Measurements from ENCODE around the gene POLR3E. TPM values are rescaled to one million over a fixed set of nuclear protein-coding genes. Genes with fewer than 3 reads are reported as not detected.
"Not testable (repeated sequence)": the region's sequence is repeated elsewhere in the genome, so short reads cannot be mapped to it uniquely, and the experiment has no call there.

POLR3E gene
- total and polyA plus RNA-seq, 2 experiments from 2014 or later = 23.5 to 62.5 TPM

DNA sequence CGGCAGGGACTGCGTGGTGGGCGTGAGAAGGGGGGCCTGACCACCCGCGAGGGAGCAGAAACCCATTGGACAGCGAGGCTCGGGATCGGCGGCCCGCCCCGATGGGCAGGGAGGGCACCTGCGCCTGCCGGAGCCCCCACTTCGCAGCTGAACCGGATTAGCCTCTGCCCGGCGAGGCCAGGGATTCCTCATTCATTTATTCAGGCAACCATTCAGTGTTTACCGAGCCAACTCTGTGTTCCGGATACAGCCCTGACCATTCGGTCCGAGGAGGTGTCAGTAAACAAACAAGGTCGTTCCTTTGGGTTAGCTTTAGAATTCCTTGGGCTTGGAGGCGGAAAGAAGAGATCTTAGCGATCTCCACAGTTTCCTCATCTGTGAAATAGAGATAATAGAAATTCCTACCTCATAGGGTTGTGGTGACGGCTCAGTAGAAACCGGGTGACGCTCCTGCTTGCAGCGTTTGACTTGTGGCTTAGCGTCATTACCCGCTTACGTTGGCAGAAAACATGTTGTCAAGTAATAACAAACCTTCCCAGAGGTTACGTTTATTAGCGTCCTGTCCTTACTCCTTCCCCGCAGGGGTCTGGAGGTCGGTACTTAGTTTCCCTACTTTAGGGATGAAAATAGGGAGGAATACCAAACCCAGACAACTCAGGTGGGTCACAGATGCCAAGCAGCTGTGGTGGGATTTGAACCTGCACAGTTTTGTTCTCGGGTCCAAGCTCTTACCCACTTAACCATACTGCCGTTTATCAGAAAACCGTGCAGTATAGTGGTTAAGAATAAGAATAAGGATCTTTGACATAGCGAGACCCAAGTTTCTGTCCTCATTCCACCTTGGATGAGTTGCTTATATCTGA is 893 bp downstream of the POLR3E start:
- TF ChIP-seq EZH2 (IDR thresholded peaks at IDR 0.05; ENCODE audit: borderline replicate concordance) = no peak
- TF ChIP-seq EZH2phosphoT487 (IDR thresholded peaks at IDR 0.05; ENCODE audit: low read depth, severe bottlenecking, unreplicated experiment) = no peak
- TF ChIP-seq CTCF (IDR thresholded peaks at IDR 0.05; ENCODE audit: poor library complexity) = no peak
- H2AFZ ChIP-seq = peak overlapping the region; percentile 55

DNA sequence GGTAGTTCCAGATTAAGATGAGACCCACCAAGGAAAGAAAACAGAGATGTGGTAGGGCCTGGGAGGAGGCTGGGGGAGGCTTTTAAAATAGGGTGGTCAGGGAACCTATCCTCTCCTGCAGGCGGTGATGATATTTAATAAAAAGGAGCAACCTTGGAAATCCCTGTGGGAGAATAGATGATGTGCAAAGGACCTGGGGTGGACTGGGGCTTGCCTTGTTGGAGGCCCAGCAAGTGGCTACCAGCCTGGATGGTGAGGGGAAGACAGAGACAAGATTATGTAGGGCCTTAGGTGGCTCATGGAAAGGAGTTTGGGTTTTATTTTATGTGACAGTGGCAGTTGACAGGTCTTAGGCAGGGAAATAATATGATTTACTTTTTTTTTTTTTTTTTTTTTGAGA is 1.8 kb downstream of the POLR3E start:
- no peak for DNase-seq (ENCODE audit: low spot score)
- Histone ChIP-seq H3K36me3 (replicated peaks; ENCODE audit: insufficient read depth, low read depth) (no peaks in the 10 kb centered on the region), H3K4me2 (peak overlapping the region; percentile 82), H4K20me1 (ENCODE audit: insufficient read depth, poor library complexity, severe bottlenecking) (peaks cover 24% of the 10 kb centered on the region), H3K27me3 (no peaks in the 10 kb centered on the region), H3K4me3 (no peak overlapping the region), H3K4me1 (ENCODE audit: insufficient read depth) (no peaks in the 10 kb centered on the region), H3K9me3 (ENCODE audit: low read depth) (no peaks in the 10 kb centered on the region), H3K9me2 (replicated peaks; ENCODE audit: insufficient read depth) (no peaks in the 10 kb centered on the region), H2AFZ (no peak overlapping the region), H3K79me2 (peaks cover 48% of the 10 kb centered on the region), H3K27ac (peak overlapping the region; percentile 96)
- 100% methylated on average over 1 of the region's 1 CpG for WGBS (ENCODE audit: low lambda C conversion rate, missing lambda C conversion rate)
- TF ChIP-seq EZH2 (IDR thresholded peaks at IDR 0.05; ENCODE audit: borderline replicate concordance) (no peak), CTCF (IDR thresholded peaks at IDR 0.05; ENCODE audit: poor library complexity) (no peak), EZH2phosphoT487 (IDR thresholded peaks at IDR 0.05; ENCODE audit: low read depth, severe bottlenecking, unreplicated experiment) (no peak)

More for the DNA sequence above, 893 bp downstream of the POLR3E start:
- no peaks in the 10 kb centered on the region for H3K36me3 ChIP-seq (replicated peaks; ENCODE audit: insufficient read depth, low read depth)
- peak; percentile 82 for DNase-seq (ENCODE audit: low spot score)
- peak overlapping the region; percentile 67 for H3K4me3 ChIP-seq
- peak overlapping the region; percentile 82 for H3K4me2 ChIP-seq
- no peaks in the 10 kb centered on the region for H3K9me3 ChIP-seq (ENCODE audit: low read depth)
- H3K9me2 ChIP-seq (replicated peaks; ENCODE audit: insufficient read depth) = no peaks in the 10 kb centered on the region
- 3% methylated on average over 39 of the region's 39 CpGs for WGBS (ENCODE audit: low lambda C conversion rate, missing lambda C conversion rate)
- no peaks in the 10 kb centered on the region for H3K4me1 ChIP-seq (ENCODE audit: insufficient read depth)
- H3K79me2 ChIP-seq = peaks cover 45% of the 10 kb centered on the region
- H3K27me3 ChIP-seq = no peaks in the 10 kb centered on the region
- H4K20me1 ChIP-seq (ENCODE audit: insufficient read depth, poor library complexity, severe bottlenecking) = peaks cover 22% of the 10 kb centered on the region
- H3K27ac ChIP-seq = peak overlapping the region; percentile 96

- peak; percentile 70 for DNase-seq (ENCODE audit: low spot score)
- TF ChIP-seq EZH2 (IDR thresholded peaks at IDR 0.05; ENCODE audit: borderline replicate concordance) (no peak), CTCF (IDR thresholded peaks at IDR 0.05; ENCODE audit: poor library complexity) (peak; percentile 44)
- peaks cover 29% of the 10 kb centered on the region for H4K20me1 ChIP-seq (ENCODE audit: insufficient read depth, poor library complexity, severe bottlenecking)
- H3K27ac ChIP-seq = no peak overlapping the region
- no peaks in the 10 kb centered on the region for H3K4me1 ChIP-seq (ENCODE audit: insufficient read depth)
- H3K36me3 ChIP-seq (replicated peaks; ENCODE audit: insufficient read depth, low read depth) = no peaks in the 10 kb centered on the region
- H3K9me3 ChIP-seq (ENCODE audit: low read depth) = no peaks in the 10 kb centered on the region
- H2AFZ ChIP-seq = no peak overlapping the region
- no peaks in the 10 kb centered on the region for H3K9me2 ChIP-seq (replicated peaks; ENCODE audit: insufficient read depth)
- H3K4me3 ChIP-seq = no peak overlapping the region
- H3K79me2 ChIP-seq = peaks cover 55% of the 10 kb centered on the region
- 61% methylated on average over 8 of the region's 8 CpGs for WGBS (ENCODE audit: low lambda C conversion rate, missing lambda C conversion rate)
- H3K4me2 ChIP-seq = peak overlapping the region; percentile 42
- H3K27me3 ChIP-seq = no peaks in the 10 kb centered on the region
These were observed 3.3 kb downstream of the POLR3E start for GRCh38 chr16:22300427-22301071.

DNA sequence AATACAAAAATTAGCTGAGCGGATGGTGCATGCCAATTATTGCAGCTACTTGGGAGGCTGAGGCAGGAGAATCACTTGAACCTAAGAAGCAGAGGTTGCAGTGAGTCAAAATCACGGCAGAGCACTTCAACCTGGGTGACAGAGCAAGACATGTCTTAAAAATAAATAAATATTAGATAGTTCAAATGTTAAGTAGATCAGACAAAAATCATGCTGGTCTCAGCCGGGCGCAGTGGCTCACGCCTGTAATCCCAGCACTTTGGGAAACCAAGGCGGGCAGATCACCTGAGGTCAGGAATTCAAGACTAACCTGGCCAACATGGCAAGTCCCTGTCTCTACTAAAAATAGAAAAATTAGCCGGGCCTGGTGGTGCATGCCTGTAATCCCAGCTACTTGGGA is 4.2 kb downstream of the POLR3E start:
- not testable (repeated sequence) for DNase-seq (ENCODE audit: low spot score); H3K27me3 ChIP-seq; H3K27ac ChIP-seq; H3K4me3 ChIP-seq; H3K4me1 ChIP-seq (ENCODE audit: insufficient read depth); H3K9me3 ChIP-seq (ENCODE audit: low read depth); H3K36me3 ChIP-seq (replicated peaks; ENCODE audit: insufficient read depth, low read depth); H2AFZ ChIP-seq; H3K9me2 ChIP-seq (replicated peaks; ENCODE audit: insufficient read depth); H3K4me2 ChIP-seq
- H3K79me2 ChIP-seq = peaks cover 55% of the 10 kb centered on the region
- H4K20me1 ChIP-seq (ENCODE audit: insufficient read depth, poor library complexity, severe bottlenecking) = peaks cover 29% of the 10 kb centered on the region
- 96% methylated on average over 7 of the region's 7 CpGs for WGBS (ENCODE audit: low lambda C conversion rate, missing lambda C conversion rate)
